PC-3 (cell line): Measurements from ENCODE around the gene RB1. TPM values are rescaled to one million over a fixed set of nuclear protein-coding genes. Genes with fewer than 3 reads are reported as not detected.
A peak's percentile ranks its signal among the peaks of the same experiment; 100 is the strongest.

Source experiments
- ATAC-seq: fragments of 200-7000 bp; cut with Tn5 transposase; 2 replicates; pipeline ENCODE4 v1.9.1; 2020; ENCODE audit warnings: mild to moderate bottlenecking, moderate library complexity
- BruUV-seq: library from RNA; stranded (reverse); fragments of 400-500 nt; replicated peaks from 2 replicates; lab custom pipeline; 2021; lab: Mats Ljungman, UMichigan
- CTCF ChIA-PET: fragments of 300-600 bp; sonication (Branson Sonifier 250); formaldehyde crosslinking; loops from one replicate; lab custom pipeline; 2022; ENCODE audit warnings: antibody characterized with exemption; lab: Charles Lee
- POLR2A ChIA-PET: fragments of 300-600 bp; sonication (Branson Sonifier 250); formaldehyde crosslinking; loops from one replicate; lab custom pipeline; 2022; ENCODE audit warnings: antibody characterized with exemption; ENCODE audit not compliant: unreplicated experiment; lab: Charles Lee
- DNase-seq: peaks from one replicate; pipeline ENCODE4 v3.0.0-alpha.2; 2015
- H2AFZ ChIP-seq: fragments of 300-600 bp; sonication (generic); 2 replicates; pipeline ENCODE4 v1.6.0; 2016; ENCODE audit warnings: antibody characterized with exemption, low read length
- H3F3A ChIP-seq: fragments of 300-600 bp; sonication (generic); one replicate; pipeline ENCODE4 v1.6.0; 2017; ENCODE audit warnings: antibody characterized with exemption, low read length, control low read depth, mild to moderate bottlenecking; ENCODE audit not compliant: unreplicated experiment
- H3K27ac ChIP-seq: fragments of 300-600 bp; sonication (generic); 2 replicates; pipeline ENCODE4 v1.5.1; 2016; ENCODE audit warnings: mild to moderate bottlenecking, low read length
- H3K27me3 ChIP-seq: fragments of 300-600 bp; sonication (generic); 2 replicates; pipeline ENCODE4 v1.6.1; 2016; ENCODE audit warnings: low read length, mixed read lengths
- H3K36me3 ChIP-seq: fragments of 300-600 bp; sonication (generic); 2 replicates; pipeline ENCODE4 v1.6.1; 2016; ENCODE audit warnings: low read depth, mixed run types, low read length, mixed read lengths
- H3K4me1 ChIP-seq: fragments of 300-600 bp; sonication (generic); 2 replicates; pipeline ENCODE4 v1.5.1; 2016; ENCODE audit warnings: low read length; ENCODE audit not compliant: insufficient read depth
- H3K4me2 ChIP-seq: fragments of 300-600 bp; sonication (generic); 2 replicates; pipeline ENCODE4 v1.6.0; 2016; ENCODE audit warnings: low read length
- H3K4me3 ChIP-seq: fragments of 300-600 bp; sonication (generic); 2 replicates; pipeline ENCODE4 v1.5.1; 2016; ENCODE audit warnings: mild to moderate bottlenecking, low read length, mixed read lengths
- H3K79me2 ChIP-seq: fragments of 300-600 bp; sonication (generic); 2 replicates; pipeline ENCODE4 v1.6.1; 2017; ENCODE audit warnings: low read length, mixed read lengths
- H3K9ac ChIP-seq: fragments of 300-600 bp; sonication (generic); 2 replicates; pipeline ENCODE4 v1.6.0; 2016; ENCODE audit warnings: mild to moderate bottlenecking, low read length
- H3K9me2 ChIP-seq: fragments of 300-600 bp; sonication (generic); replicated peaks from 2 replicates; pipeline ENCODE4 v1.6.1; 2016; ENCODE audit warnings: mixed run types, low read length, mixed read lengths
- H3K9me3 ChIP-seq: fragments of 300-600 bp; sonication (generic); 2 replicates; pipeline ENCODE4 v1.6.1; 2016; ENCODE audit warnings: low read length, mixed read lengths
- H4K20me1 ChIP-seq: fragments of 300-600 bp; sonication (generic); 2 replicates; pipeline ENCODE4 v1.6.1; 2016; ENCODE audit warnings: low read length, mixed read lengths
- EZH2 ChIP-seq: fragments of 300-600 bp; sonication (generic); IDR thresholded peaks from one replicate; pipeline ENCODE4 v1.6.1; 2017; ENCODE audit warnings: antibody characterized with exemption, mild to moderate bottlenecking, low read length; ENCODE audit not compliant: unreplicated experiment
- EZH2phosphoT487 ChIP-seq: fragments of 300-600 bp; sonication (generic); IDR thresholded peaks from 2 replicates; pipeline ENCODE4 v1.6.1; 2018; ENCODE audit warnings: mild to moderate bottlenecking, antibody characterized with exemption, low read length, borderline replicate concordance
- intact Hi-C: fragments of 100-400 bp; cut with micrococcal nuclease; formaldehyde crosslinking; loops from 2 replicates; pipeline ENCODE4 v1.9.0; 2023
- total RNA-seq: library from RNA; depleted of rRNA; stranded (reverse); fragments of >200 nt; gene quantifications from 2 replicates; pipeline ENCODE4 v1.2.3, GENCODE V29; 2014
- TF ChIP-seq, protein P1 (sequence below): fragments of 300-600 bp; sonication (generic); conservative IDR thresholded peaks from 2 replicates; pipeline ENCODE4 v1.5.1; 2017; ENCODE audit warnings: antibody characterized with exemption, low read depth, mild to moderate bottlenecking, low read length

The RB1 gene
- total RNA-seq, 1 experiment from 2014 or later = 14.3 TPM

DNA sequence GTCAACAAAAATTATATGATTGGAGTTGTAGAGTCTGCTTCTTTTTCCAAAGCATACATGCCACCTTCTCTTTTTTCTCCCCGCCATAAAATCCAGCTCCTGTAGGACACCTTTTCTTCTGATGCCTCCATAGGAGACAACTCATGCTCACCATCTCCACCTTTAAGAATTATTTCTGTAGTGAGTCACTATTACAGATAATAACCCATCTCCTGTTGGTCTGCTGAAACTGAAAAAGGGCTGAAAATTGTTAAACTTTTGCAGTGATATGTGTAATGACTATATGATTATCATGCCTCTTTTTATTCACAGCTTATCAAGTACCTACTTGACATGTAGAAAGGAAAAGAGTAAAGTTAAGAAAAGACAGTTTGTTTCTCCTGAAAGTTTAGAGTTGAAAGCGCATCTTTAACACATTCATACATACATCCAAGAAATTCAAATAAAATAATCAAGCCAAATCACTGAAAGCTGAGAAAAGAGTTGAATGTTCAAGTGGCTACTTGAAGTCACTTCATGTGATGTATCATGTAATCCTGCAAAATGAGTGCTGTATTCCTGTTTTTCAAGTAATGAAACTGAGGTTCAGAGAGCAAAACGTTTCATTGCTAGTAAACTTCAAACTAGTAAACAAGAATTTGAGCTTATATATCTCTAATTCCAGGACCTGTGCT lies 144.9 kb downstream of the RB1 start:
- Histone ChIP-seq H3K9ac (no peak overlapping the region), H3K9me2 (no peaks in the 10 kb centered on the region), H3K79me2 (no peaks in the 10 kb centered on the region), H3K9me3 (no peaks in the 10 kb centered on the region), H2AFZ (no peak overlapping the region), H3K4me1 (peaks cover 45% of the 10 kb centered on the region), H3K36me3 (peaks cover 6% of the 10 kb centered on the region), H3K27ac (peak overlapping the region; percentile 68), H3K4me2 (peak overlapping the region; percentile 73), H3K27me3 (no peaks in the 10 kb centered on the region), H3K4me3 (peak overlapping the region; percentile 10; the same call in 1 of the 2 replicates), H3F3A (peaks cover 3% of the 10 kb centered on the region), H4K20me1 (no peaks in the 10 kb centered on the region)
- CTCF ChIA-PET = interaction anchor here (0.9 kb wide), 1 partner anchor 132 kb away, joined by 5 read pairs; no protein-coding TSS in a partner anchor
- intact Hi-C loops = loop anchor here (2.0 kb wide), 2 partner anchors 36 to 48 kb away; partner anchors contain the start of gene LPAR6
- TF ChIP-seq EZH2 (no peak), EZH2phosphoT487 (no peak)
- TF ChIP-seq, protein P1, sequence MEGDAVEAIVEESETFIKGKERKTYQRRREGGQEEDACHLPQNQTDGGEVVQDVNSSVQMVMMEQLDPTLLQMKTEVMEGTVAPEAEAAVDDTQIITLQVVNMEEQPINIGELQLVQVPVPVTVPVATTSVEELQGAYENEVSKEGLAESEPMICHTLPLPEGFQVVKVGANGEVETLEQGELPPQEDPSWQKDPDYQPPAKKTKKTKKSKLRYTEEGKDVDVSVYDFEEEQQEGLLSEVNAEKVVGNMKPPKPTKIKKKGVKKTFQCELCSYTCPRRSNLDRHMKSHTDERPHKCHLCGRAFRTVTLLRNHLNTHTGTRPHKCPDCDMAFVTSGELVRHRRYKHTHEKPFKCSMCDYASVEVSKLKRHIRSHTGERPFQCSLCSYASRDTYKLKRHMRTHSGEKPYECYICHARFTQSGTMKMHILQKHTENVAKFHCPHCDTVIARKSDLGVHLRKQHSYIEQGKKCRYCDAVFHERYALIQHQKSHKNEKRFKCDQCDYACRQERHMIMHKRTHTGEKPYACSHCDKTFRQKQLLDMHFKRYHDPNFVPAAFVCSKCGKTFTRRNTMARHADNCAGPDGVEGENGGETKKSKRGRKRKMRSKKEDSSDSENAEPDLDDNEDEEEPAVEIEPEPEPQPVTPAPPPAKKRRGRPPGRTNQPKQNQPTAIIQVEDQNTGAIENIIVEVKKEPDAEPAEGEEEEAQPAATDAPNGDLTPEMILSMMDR = no peak
- DNase-seq (peak; percentile 2), ATAC-seq (peak; percentile 17)
- POLR2A ChIA-PET = no interaction called here
- BruUV-seq = no TSS peak

DNA sequence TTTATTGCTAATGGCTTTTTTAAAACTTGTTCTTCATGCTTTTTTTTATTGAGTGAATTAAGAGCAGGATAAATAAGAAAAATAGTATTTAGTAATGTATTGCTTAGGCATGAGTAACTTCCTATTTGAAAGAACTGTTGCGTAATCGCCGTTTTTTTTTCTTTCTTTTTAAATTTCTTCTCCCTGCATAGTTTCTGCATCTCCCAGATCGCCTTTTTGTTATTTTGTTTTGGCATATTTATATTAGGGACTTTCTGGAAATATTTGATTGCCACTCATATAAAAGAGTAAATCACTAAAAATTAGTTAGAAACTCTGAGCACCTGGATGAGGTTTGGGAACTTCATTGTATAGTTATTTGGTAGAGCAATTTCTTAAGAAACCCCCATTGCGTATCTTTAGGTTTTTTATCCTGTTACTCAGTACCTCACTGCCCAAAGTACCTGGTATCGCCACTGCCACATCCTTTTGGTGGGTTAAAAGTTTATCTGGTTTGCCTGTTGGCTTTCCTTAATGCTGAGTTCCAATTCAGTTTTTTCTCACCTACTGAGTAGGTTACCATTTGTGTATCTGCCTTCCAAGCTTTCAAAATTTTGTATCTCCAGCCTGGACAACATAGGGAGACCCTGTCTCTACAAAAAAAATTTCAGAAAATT lies 145.5 kb downstream of the RB1 start:
- intact Hi-C loops = loop anchor here (1.0 to 2.0 kb wide), 3 partner anchors 36 to 48 kb away; partner anchors contain the start of gene LPAR6
- H3K27me3 ChIP-seq = no peaks in the 10 kb centered on the region
- peaks cover 10% of the 10 kb centered on the region for H3K36me3 ChIP-seq
- no peak overlapping the region for H2AFZ ChIP-seq
- ChIA-PET POLR2A (no interaction called here), CTCF (no interaction called here)
- peak overlapping the region; percentile 10; the same call in 1 of the 2 replicates for H3K4me3 ChIP-seq
- peaks cover 3% of the 10 kb centered on the region for H3F3A ChIP-seq
- peaks cover 45% of the 10 kb centered on the region for H3K4me1 ChIP-seq
- DNase-seq (peak; percentile 78), ATAC-seq (peak; percentile 29)
- no TSS peak for BruUV-seq
- no peaks in the 10 kb centered on the region for H3K9me3 ChIP-seq
- peak overlapping the region; percentile 29; the same call in 1 of the 2 replicates for H3K9ac ChIP-seq
- H3K27ac ChIP-seq = peak overlapping the region; percentile 68
- no peaks in the 10 kb centered on the region for H4K20me1 ChIP-seq
- TF ChIP-seq, protein P1 = no peak
- TF ChIP-seq EZH2phosphoT487 (no peak), EZH2 (no peak)
- no peaks in the 10 kb centered on the region for H3K79me2 ChIP-seq
- no peaks in the 10 kb centered on the region for H3K9me2 ChIP-seq
- H3K4me2 ChIP-seq = peak overlapping the region; percentile 73
